HG02884 (cell line): ENCODE results near the gene MARK4.
"Not testable (repeated sequence)": the region's sequence is repeated elsewhere in the genome, so short reads cannot be mapped to it uniquely, and the experiment has no call there.

ENCODE experiments used
- ATAC-seq: cut with Tn5 transposase; IDR thresholded peaks from one replicate; pipeline ENCODE4 v1.9.1; 2021; ENCODE audit warnings: mild to moderate bottlenecking, moderate library complexity; ENCODE audit not compliant: unreplicated experiment

The MARK4 gene

DNA sequence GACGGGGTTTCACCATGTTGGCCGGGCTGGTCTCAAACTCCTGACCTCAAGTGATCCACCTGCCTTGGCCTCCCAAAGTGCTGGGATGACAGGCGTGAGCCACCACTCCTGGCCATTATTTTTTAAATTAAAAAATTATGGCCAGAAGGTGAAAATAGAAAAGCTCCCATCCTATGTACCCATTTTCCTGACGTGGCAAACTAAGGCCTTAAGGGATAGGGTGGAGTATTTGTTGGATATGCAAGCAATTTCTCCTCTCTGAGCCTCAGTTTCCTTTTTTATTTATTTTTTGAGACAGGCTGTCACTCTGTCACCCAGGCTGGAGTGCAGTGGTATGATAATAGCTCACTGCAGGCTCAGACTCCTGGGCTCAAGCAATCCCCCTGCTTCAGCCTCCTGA lies 83.8 kb downstream of the MARK4 start:
- not testable (repeated sequence) for ATAC-seq

DNA sequence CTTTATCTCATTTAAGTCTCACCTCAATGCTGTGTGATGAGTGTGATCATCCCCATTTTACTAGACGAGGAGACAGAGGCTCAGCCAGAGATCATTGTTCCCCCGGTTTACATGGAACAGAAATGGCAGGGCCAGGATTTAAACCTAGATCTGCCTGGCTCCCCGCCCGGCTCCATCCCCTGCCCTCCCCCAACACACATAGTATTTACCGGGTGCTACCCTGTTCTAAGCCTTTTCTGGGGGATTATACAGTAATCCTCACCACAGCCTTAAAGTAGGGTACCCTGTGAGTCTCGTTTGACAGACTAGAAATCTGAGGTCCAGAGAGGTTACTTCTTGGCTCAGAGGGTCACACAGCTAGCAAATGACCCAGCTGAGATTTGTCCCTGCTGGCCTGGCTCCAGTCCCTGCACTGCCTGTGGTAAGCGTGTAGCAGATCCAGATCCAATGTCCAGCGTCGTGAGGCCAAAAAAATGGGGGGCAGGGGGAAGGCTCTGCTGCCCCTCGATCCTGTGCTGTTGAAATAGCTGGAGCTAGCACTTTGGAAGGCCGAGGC lies 85.7 kb downstream of the MARK4 start:
- ATAC-seq: no peak

DNA sequence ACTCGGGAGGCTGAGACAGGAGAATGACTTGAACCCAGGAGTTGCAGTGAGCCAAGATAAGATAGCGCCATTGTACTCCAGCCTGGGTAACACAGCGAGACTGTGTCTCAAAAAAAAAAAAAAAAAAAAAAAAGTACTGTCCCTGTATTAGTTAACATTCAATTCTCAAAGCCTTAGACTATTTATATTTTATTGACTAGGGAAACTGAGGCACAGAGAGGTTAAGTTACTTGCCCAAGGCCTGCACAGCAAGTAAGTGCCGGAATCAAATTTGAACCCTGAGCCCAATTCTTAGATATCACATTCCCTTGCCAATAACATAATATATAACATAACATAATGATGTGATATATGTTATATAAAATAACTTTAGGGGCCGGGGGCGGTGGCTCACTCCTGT lies 88.6 kb downstream of the MARK4 start:
- no peak for ATAC-seq

DNA sequence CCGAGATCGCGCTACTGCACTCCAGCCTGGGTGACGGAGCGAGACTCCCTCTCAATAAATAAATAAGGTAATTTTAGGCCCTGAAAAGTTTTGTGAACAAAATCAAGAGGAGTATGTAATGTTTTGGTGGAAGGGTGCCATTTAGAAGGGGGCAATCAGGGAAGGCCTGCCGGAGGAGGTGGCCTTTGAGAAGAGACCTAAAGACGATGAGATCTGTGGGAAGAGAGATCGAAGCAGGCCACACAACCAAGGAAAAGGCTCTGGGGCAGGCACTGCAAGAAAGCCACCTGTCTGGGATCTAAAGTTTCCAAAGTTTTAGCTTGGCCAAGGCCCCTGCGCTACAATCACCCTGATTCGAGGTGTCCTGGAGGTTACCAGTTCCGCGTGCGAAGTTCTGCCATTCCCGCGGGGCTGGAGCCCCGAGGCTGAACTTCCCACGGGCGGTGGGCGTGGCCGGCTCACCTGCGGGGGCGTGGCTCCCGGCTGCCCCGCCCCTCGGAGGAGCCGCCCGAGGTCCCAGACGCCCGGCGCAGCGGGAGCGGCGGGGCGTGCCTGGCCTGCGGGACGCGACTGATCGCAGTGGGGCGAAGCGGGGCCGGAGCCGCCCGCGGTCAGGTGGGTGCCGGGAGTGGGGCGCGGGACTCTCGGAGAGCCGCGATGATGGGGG lies 89.3 kb downstream of the MARK4 start, which contains the start of gene KLC3:
TSS of gene KLC3 (plus strand) at position 519 of the 667 bp plus-strand sequence. CDS start 4,792 bp downstream, outside the sequence.
- ATAC-seq: no peak

DNA sequence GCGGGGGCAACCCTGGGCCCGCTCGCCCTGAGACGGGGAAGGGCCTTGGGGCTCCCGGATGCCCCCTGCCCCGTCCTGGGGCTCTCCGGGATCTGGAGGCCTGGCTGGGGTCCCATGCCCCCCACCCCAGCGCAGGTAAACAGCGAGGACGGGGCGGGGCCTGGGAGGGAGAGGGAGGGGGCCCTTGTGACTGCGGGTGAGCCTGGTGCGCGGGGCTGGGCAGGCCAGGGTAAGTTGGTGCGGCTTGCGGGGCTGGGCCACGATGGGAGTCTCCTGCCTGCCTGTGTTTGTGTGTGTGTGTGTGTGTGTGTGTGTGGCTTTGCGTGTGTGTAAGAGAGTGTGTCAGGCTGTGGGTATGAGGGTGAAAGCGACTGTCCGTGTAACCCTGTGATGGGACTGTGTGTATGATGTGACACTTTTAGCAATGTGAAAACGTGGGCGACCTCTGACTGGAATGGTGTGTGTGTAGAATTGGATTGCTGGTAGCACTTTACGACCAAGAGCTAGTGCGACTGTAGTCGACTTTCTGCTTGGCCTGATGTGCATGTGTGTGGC lies 89.9 kb downstream of the MARK4 start:
- ATAC-seq: no peak

DNA sequence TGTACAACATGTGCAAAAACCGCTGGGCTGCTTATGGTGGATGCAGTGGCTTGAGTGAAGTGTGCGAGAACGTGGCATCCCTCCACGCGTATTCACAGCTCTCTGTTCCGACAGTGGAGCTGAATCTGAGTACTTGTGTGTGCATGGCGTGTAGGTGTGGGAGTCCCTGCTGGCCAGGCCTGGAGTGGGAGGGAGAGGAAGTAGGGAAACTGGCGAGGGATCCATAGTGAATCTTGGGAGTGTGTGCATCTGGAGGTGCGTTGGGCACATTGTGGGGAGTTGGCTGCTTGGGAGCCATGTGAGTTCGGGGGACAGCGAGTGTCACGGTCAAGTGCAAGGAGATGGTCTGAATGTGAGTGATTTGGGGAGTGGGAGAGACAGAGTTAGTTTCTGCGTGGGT lies 91.8 kb downstream of the MARK4 start:
- no peak for ATAC-seq

DNA sequence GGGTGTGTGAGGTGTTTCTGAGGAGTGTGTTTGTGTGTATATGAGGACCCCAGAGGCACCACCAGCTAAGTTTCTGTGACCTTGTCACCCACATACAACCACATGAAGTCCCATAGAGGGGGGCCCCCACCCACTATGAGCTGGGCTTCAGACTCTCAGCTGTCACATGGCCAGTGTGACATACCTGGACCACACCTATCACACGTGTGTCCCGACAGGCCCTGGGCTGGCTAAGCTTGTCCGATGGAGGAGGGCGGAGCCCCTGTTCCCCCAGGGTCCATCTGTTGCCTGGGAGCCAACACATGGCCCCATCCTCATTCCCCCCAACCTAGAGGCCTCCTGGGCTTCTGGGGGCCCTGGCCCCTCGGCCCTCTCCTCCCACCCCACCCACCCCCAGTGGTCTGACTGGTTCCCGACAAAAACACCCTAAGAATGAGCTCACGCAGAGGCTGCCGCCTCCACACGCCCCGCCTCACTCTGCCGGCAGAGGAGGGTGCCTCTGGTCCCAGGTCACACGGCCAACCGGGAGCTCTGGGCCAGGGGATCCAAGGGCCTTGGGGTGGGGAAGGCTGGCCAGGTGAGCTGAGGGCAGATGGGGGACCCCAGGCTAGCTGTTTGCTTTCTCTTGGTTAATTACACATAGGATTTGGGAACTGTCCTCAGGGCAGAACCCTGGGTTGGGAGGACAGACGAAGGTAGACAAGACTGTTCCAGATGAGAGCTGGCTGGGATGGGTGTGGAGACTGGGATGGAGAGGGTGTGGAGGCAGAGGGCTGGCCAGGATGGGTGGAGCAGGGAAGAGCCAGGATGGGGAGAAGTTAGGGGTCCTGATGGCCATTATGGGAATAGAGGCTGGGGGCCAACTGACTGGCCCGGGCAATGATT lies 93.8 kb downstream of the MARK4 start:
- ATAC-seq: no peak

DNA sequence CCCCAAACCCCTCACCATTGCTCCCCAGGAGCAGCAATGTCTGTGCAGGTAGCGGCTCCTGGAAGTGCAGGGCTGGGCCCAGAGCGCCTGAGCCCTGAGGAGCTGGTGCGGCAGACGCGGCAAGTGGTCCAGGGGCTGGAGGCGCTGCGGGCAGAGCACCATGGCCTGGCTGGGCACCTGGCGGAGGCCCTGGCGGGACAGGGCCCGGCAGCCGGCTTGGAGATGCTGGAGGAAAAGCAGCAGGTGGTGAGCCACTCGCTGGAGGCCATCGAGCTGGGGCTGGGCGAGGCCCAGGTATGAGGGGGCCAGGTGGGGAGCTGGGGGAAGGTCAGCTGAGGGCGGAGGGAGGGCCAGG lies 94.4 kb downstream of the MARK4 start:
- ATAC-seq: no peak

DNA sequence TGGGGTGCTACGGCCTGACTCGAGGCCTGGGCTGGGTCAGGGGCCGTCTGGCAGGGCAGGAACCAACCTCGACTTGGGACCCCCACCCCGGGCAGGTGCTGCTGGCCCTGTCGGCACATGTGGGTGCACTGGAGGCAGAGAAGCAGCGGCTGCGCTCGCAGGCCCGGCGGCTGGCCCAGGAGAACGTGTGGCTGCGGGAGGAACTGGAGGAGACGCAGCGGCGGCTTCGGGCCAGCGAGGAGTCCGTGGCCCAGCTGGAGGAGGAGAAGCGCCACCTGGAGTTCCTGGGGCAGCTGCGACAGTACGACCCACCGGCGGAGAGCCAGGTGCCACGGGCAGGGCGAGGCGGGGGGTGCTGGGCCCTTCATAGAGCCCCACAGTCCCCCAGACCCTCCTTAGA lies 95.4 kb downstream of the MARK4 start:
- ATAC-seq: no peak

DNA sequence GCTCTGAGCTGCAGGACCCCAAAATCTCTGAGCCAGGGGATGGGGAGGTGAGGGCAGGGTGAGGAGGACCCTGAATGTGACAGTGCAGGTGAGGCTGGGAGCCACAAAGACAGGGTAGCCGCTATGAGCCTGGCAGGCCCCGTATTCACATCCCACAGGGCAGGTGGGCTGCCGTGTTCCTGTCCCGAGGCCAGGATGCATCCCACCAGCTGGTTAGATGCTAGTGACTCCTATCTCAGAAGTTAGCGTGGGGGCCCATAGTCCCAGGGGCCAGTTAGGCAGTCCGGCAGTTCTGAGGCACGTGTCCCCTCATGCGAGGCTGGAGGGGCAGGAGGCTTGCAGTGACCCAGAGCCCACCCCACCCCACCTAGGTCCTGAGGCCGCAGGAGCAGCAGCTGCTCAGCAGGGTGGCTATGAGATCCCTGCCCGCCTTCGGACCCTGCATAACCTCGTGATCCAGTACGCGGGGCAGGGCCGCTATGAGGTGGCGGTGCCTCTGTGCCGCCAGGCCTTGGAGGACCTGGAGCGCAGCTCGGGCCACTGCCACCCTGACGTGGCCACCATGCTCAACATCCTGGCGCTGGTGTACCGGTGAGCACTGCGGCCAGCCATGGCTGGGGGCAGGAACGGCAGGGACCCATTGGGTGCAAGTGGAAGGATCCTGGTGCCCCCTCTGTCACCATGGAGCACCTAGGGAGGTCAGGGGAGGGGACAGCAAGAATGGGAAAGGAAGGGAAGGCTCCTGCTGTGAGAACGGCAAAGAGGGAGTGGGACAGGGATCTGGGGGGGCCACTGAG lies 96.7 kb downstream of the MARK4 start:
- ATAC-seq: no peak

DNA sequence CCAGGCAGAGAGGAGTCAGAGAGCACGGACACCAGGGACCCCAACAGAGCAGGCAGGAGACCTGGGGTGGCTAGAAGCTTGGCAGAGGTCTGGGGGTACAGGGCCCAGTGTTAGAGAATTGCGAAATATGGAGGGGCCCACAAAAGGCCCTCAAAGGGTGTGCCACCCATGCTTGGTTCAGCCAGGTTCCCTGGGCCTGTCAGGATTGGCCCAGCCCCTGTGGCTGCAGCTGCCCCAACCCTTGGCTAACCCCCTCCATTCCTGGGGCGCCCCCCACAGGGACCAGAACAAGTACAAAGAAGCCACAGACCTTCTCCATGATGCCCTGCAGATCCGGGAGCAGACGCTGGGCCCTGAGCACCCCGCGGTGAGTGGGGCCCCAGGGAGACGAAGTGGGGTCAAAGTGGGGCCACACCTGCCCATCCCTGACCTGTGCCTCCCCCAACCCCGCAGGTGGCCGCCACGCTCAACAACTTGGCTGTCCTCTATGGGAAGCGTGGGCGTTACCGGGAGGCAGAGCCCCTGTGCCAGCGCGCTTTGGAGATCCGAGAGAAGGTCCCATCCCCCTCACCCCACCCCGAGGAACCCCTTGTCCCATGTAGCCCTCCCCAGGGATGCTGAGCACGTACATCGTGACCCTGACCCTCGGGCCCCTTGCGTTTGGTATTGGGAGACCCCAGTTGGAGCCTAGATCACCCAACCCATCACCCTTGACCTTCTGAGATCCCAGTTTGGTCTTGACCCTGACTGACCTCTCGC lies 97.5 kb downstream of the MARK4 start:
- no peak for ATAC-seq

DNA sequence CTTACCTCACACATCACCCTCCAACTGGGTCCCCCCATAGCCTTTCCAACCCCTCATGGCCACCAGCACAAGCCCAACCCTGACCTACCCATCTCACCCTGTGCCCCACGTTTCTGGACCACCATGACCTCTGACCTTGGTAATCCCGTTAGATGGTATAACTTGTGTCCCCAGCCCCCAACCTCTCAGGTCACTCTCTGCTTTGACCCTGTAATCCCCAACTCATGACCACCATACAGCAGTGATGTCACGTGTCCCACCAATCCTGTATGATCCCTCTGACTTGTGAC lies 98.0 kb downstream of the MARK4 start:
- no peak for ATAC-seq

DNA sequence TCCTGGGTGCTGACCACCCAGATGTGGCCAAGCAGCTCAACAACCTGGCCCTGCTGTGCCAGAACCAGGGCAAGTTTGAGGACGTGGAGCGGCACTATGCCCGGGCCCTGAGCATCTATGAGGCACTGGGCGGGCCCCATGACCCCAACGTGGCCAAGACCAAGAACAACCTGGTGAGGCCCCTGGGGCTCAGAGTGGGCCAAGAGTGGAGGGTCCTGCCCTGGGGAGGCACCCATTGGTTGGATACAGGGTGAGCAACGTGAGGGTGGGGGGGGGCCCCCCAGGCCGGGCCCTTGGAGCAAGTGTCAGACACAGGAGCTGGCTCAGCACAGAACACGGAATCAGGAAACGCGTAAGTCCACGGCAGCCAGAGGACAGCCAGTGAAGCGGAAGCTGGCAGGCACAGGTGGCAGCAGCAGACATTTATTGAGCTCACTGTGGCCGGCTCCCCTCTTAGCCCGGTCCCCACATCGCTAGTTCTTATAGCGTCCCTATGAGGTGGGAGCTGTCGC lies 98.4 kb downstream of the MARK4 start:
- ATAC-seq: no peak

DNA sequence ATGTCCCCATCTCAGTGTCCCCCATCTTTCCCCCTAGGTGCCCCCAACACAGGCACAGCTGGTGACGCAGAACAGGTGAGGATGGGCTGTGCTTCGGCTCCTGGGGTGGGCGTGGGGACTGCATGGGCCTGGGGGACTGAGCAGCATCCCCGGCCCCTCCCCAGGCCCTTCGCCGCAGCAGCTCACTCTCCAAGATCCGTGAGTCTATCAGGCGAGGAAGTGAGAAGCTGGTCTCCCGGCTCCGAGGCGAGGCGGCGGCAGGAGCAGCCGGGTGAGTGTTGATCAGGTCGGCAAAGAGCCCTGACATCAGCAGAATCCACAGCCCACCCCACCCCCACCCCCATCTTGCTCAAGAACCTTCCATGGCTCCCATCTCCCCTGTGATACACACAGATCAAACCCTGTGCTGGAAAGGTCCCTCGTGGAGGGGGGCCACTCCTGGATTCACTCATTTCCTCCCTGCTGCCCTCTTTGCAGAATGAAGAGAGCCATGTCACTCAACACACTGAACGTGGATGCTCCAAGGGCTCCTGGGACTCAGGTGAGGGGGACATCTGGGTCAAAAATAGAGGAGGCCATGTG lies 99.5 kb downstream of the MARK4 start:
- ATAC-seq: no peak

DNA sequence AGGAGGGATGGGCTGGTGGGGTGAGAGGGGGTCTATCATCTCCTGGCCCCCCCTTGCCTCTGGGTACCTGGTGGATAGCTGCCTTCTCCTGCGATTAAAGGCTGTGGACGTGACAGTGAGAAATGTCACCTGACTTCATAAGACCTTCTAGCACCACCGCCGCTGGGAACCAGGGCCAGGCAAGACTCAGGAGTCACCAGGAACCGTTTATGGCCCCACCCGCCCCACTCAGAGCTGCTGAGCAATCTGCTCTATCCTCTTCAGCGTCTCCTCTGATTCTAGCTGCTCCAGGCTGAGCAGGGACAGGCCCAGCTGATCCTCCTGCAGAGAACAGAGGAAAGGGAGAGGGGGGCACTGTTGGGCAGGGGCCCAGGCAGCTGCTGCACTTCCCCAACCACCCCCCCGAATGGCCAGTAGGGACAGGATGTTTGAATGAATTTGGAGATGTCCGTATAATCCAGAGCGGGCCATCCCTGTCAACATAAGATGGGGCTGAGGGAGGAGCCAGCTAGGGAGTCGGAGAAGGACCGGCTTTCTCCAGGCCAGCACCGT lies 100.4 kb downstream of the MARK4 start:
- no peak for ATAC-seq

DNA sequence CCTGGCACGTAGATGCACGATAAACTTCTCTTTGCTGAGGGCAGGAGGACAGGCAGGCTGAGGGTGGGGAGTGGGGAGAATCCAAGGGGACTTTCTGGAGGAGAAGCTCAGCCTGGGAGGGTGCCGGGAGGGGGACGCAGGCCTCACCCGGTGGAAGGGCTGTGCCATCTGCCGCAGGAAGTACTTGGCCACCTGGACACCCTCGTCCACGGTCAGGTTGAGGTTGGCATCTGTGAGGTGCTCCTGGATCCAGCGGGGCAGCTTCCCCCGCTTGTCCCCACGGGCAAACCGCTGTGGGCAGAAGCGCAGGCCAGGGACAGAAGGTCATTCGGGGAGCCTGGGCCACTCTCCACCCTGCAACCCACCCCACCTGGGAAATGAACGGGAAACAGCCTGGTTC lies 101.0 kb downstream of the MARK4 start:
- no peak for ATAC-seq

DNA sequence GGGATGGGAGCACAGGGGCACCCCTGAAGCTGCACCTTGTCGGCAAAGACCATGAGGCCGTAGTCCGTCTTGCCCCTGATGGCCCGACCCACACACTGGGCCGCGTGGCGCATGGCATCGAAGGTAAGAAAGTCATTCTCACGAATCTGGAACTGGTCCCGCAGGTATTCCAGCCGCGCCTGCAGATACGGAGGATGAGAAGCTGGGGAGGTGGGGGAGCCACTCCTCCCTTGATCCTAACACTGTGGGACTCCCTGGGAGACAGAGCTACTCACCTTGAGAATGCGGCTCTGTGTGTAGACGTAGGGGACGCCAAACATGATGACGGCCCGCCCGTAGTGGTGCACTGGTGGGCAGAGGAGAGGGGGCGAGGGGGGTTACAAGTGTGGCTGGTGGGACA lies 101.4 kb downstream of the MARK4 start:
- no peak for ATAC-seq

DNA sequence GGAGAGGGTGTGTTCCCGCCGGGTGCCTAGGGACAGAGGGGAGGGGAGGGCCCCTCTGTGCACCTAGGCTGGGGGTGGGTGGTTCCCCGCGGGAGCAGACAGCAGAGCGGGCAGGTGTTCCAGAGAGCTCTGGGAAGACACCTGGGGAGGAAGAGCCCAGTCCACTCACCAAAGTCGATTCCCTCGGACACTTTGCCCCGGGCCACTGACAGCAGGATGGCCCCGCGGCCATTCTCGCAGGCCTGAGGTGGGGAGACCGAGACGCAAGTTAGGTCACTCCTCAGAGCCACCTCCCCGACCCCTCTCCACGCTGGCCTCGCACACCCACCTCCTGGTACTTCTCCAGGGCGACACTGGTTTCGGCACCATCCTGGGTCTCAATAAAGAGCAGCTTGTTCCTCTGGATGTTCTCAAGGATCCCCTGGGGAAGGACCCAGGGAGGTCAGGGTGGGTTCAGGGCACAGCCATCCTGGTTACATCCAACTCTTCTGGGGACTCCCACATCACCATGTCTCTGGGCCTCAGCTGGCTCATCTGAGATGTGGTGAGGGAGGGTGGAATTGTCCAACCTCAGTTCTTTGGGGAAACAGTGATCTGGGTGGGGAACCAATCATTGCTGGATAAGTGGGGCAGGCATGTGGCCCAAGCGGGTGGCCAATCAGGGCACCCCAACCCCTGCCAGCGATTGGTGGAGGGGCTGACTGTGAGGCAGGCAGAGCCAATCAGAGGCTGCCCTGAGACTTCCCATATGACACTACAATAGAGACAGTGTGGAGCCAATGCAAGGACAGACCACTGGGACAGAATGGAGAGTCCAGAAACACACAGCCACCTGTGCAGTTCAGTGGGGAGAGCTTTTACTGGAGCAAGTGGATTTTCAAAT lies 102.1 kb downstream of the MARK4 start:
- no peak for ATAC-seq
